ENCODE measurements around the gene CELF5. TPM values are rescaled to one million over a fixed set of nuclear protein-coding genes. Genes with fewer than 3 reads are reported as not detected.

The CELF5 gene
- total RNA-seq, 4 donors from 2014 or later, result 0.27 to 0.48 TPM; not detected in 2

GRCh38 chr19:3345850-3346460, 121.5 kb downstream of the CELF5 start:
- intact Hi-C loops (cut with DNase I; ENCODE audit: low total_unique reads) (no loop called here), in situ Hi-C loops (cut with MboI; ENCODE audit: low pct_ligation_motif_present in 1 of 4, low pct_unique_long_range_greater_than_20kb in 1 of 4, low sequenced_read_pairs in 3 of 4) (no loop called here)
- no peak for DNase-seq
- Histone ChIP-seq H3K27ac (peak overlapping the region; percentile 79 to 86 (median 82)), H3K36me3 (no peaks in the 10 kb centered on the region), H3K4me3 (no peak overlapping the region), H3K9me3 (no peaks in the 10 kb centered on the region), H3K4me1 (peaks cover 24 to 53% (median 34%) of the 10 kb centered on the region in 4 donors), H3K27me3 (no peaks in the 10 kb centered on the region)
- WGBS, 2 donors (ENCODE audit: low coverage in 1 of 2), result 64% methylated on average over 12 of the region's 15 CpGs; no CpG with 5 or more reads in 1 of the 2 donors
- no peak for TF ChIP-seq EP300 (IDR thresholded peaks at IDR 0.05; ENCODE audit: low read depth)
- no peak for TF ChIP-seq POLR2A (IDR thresholded peaks at IDR 0.05)
- TF ChIP-seq CTCF (IDR thresholded peaks at IDR 0.05), result no peak
- no peak for TF ChIP-seq POLR2AphosphoS5 (IDR thresholded peaks at IDR 0.05)

Other genes with a start within 250 kb of the CELF5 start
- gene TLE6, start 247.1 kb upstream of the CELF5 start, total RNA-seq, result not detected
- gene TLE2, start 195.4 kb upstream of the CELF5 start, total RNA-seq, result 10 to 100 TPM; 31.4 to 70.0 (median 47.5) TPM
- 100 to 1,000 TPM; 307 to 561 (median 400) TPM for gene TLE5, start 162.2 kb upstream of the CELF5 start, total RNA-seq
- 100 to 1,000 TPM; 160 to 467 (median 242) TPM for gene GNA11, start 130.3 kb upstream of the CELF5 start, total RNA-seq
- gene GNA15, start 88.6 kb upstream of the CELF5 start, total RNA-seq, result 1 to 10 TPM in 2 of 4 donors, not detected in 2; 1.9 to 2.2 TPM
- gene S1PR4, start 45.9 kb upstream of the CELF5 start, total RNA-seq, result 10 to 100 TPM in 1 of 4 donors, 1 to 10 TPM in 1, under 1 TPM in 1, not detected in 1; 0.68 to 14.6 (median 6.0) TPM
- gene NCLN, start 38.7 kb upstream of the CELF5 start, total RNA-seq, result 100 to 1,000 TPM in 2 of 4 donors, 10 to 100 TPM in 2; 65.4 to 142 (median 102) TPM
- gene NFIC, start 141.9 kb downstream of the CELF5 start, total RNA-seq, result 100 to 1,000 TPM in 1 of 4 donors, 10 to 100 TPM in 3; 39.9 to 145 (median 68.1) TPM

Measured in transverse colon (tissue), 4 donors.